OCI-LY7 (cell line): ENCODE measurements around the gene CORO1C. TPM values are rescaled to one million over a fixed set of nuclear protein-coding genes. Genes with fewer than 3 reads are reported as not detected.
A peak's percentile ranks its signal among the peaks of the same experiment; 100 is the strongest.
"Not testable (repeated sequence)": the region's sequence is repeated elsewhere in the genome, so short reads cannot be mapped to it uniquely, and the experiment has no call there.

Experiments used
- BruUV-seq: library from RNA; stranded (reverse); fragments of 400-500 nt; replicated peaks from 2 replicates; lab custom pipeline; 2021; lab: Mats Ljungman, UMichigan
- CTCF ChIA-PET: fragments of 300-600 bp; sonication (Branson Sonifier 250); formaldehyde crosslinking; loops from one replicate; lab custom pipeline; 2022; ENCODE audit warnings: antibody characterized with exemption; ENCODE audit not compliant: unreplicated experiment; lab: Charles Lee
- POLR2A ChIA-PET: fragments of 300-600 bp; sonication (Branson Sonifier 250); formaldehyde crosslinking; loops from one replicate; lab custom pipeline; 2022; ENCODE audit warnings: antibody characterized with exemption; lab: Charles Lee
- DNase-seq: peaks from one replicate; pipeline ENCODE4 v3.0.0-alpha.2; 2015; ENCODE audit warnings: low spot score
- H2AFZ ChIP-seq: fragments of 200-600 bp; sonication (generic), shearing (Covaris generic); 2 replicates; pipeline ENCODE4 v1.6.1; 2014; ENCODE audit warnings: mild to moderate bottlenecking, antibody characterized with exemption, low read length, moderate library complexity
- H3K27ac ChIP-seq: fragments of 200-600 bp; sonication (generic); 2 replicates; pipeline ENCODE4 v1.5.1; 2014; ENCODE audit warnings: mixed run types, low read depth, mild to moderate bottlenecking, moderate library complexity, low read length, inconsistent platforms; ENCODE audit not compliant: poor library complexity, severe bottlenecking
- H3K36me3 ChIP-seq: fragments of 200-600 bp; sonication (generic); 2 replicates; pipeline ENCODE4 v1.6.1; 2014; ENCODE audit warnings: mild to moderate bottlenecking, antibody characterized with exemption, low read length, moderate library complexity, mixed read lengths; ENCODE audit not compliant: insufficient read depth
- H3K4me1 ChIP-seq: fragments of 200-600 bp; sonication (generic); 2 replicates; pipeline ENCODE4 v1.5.1; 2014; ENCODE audit warnings: mild to moderate bottlenecking, low read length; ENCODE audit not compliant: insufficient read depth, poor library complexity, severe bottlenecking
- H3K4me2 ChIP-seq: fragments of 200-600 bp; sonication (generic); 2 replicates; pipeline ENCODE4 v1.6.1; 2014; ENCODE audit warnings: mild to moderate bottlenecking, low read length
- H3K4me3 ChIP-seq: fragments of 200-600 bp; sonication (generic); 2 replicates; pipeline ENCODE4 v1.5.1; 2014; ENCODE audit warnings: mild to moderate bottlenecking, low read depth, low read length; ENCODE audit not compliant: poor library complexity, severe bottlenecking
- H3K79me2 ChIP-seq: fragments of 200-600 bp; sonication (generic); 2 replicates; pipeline ENCODE4 v1.6.1; 2016; ENCODE audit warnings: low read depth, mild to moderate bottlenecking, low read length, moderate library complexity, mixed read lengths; ENCODE audit not compliant: insufficient read depth
- H3K9me2 ChIP-seq: fragments of 200-600 bp; sonication (generic); 2 replicates; pipeline ENCODE4 v1.6.1; 2016; ENCODE audit warnings: mild to moderate bottlenecking, low read length, mixed read lengths; ENCODE audit not compliant: insufficient read depth
- H3K9me3 ChIP-seq: fragments of 200-600 bp; sonication (generic); 2 replicates; pipeline ENCODE4 v1.6.1; 2014; ENCODE audit warnings: mild to moderate bottlenecking, mixed run types, low read length, mixed read lengths
- H4K20me1 ChIP-seq: fragments of 200-600 bp; sonication (generic); 2 replicates; pipeline ENCODE4 v1.6.1; 2014; ENCODE audit warnings: mild to moderate bottlenecking, antibody characterized with exemption, low read length, moderate library complexity, mixed read lengths; ENCODE audit not compliant: insufficient read depth
- EZH2phosphoT487 ChIP-seq: fragments of 200-600 bp; sonication (generic); IDR thresholded peaks from 2 replicates; pipeline ENCODE4 v1.6.1; 2018; ENCODE audit warnings: low read depth, borderline replicate concordance, mild to moderate bottlenecking, mixed run types, antibody characterized with exemption, low read length, moderate library complexity, mixed read lengths
- intact Hi-C: fragments of 100-400 bp; cut with micrococcal nuclease; formaldehyde crosslinking; loops from one replicate; pipeline ENCODE4 v1.10.0; 2022; ENCODE audit not compliant: unreplicated experiment
- total RNA-seq, 2 experiments: library from RNA; depleted of rRNA in 1 of 2; stranded (reverse); fragments of >200 nt in 1 of 2; shearing (Covaris generic) in 1 of 2; gene quantifications; 2 replicates each; pipeline ENCODE4 v1.2.3, GENCODE V29; 2014 to 2022
- TF ChIP-seq, protein P1 (sequence below): fragments of 200-600 bp; sonication (generic); conservative IDR thresholded peaks from 2 replicates; pipeline ENCODE4 v1.5.1; 2014; ENCODE audit warnings: mild to moderate bottlenecking, antibody characterized with exemption, low read length, moderate library complexity, mixed read lengths

Gene CORO1C
- total RNA-seq, 2 experiments from 2014 or later = 74.7 to 148 TPM

DNA sequence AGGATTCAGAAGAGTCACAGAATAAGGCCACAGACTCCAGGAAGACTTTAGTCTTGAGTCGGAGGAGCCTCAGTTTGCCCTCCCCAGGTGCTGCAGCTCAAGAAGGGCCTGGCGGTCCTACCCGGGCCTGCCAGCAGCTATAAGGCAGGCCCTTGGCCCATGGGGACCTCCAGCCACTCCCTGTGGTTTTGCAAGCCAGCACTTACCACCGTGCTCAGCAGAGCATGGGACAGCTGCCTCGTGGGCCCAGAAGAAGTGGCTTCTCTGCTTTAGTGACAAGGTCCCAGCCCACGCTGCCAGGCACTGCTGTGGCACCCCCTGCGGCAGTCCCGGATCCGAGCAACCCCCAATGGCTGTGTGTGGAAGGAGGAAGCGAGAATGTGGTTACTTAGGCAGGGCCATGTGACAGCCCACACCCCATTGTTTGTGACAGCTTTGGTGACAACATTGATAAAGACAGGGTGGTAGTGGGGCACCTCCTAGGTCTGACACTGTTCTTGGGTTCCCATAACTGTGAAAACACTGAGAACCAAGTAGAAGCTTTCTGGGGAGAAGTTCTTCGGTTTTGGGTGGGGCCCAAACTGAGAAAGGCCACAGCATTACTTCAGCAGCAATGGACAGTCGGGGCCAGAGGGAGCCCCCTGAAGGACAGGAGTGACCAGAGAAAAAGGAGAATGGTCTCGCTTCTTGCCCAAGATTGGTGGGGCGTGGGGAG lies 97.6 kb downstream of the CORO1C start, which contains the start of gene SELPLG:
SELPLG (minus strand) TSS at position 361 of the 715 bp plus-strand sequence. CDS start 9,587 bp downstream, outside the sequence.
- BruUV-seq = no TSS peak
- Histone ChIP-seq H3K4me3 (peak within 1 kb of the TSS; percentile 75), H3K9me2 (no peaks in the 10 kb centered on the region), H4K20me1 (no peaks in the 10 kb centered on the region), H3K4me1 (peaks cover 88% of the 10 kb centered on the region), H2AFZ (no peak within 1 kb of the TSS), H3K9me3 (no peaks in the 10 kb centered on the region), H3K36me3 (peaks cover 6% of the 10 kb centered on the region; the same call in 1 of the 2 replicates), H3K27ac (peak within 1 kb of the TSS; percentile 99), H3K79me2 (peaks cover 34% of the 10 kb centered on the region; the same call in 1 of the 2 replicates), H3K4me2 (peak within 1 kb of the TSS; percentile 77)
- POLR2A ChIA-PET = interaction anchor here (0.6 to 17.7 kb wide), 15 partner anchors 8 to 1981 kb away, joined by 3 to 330 read pairs (median 6); partner anchors contain the start of genes ISCU and SART3
- TF ChIP-seq, protein P1, sequence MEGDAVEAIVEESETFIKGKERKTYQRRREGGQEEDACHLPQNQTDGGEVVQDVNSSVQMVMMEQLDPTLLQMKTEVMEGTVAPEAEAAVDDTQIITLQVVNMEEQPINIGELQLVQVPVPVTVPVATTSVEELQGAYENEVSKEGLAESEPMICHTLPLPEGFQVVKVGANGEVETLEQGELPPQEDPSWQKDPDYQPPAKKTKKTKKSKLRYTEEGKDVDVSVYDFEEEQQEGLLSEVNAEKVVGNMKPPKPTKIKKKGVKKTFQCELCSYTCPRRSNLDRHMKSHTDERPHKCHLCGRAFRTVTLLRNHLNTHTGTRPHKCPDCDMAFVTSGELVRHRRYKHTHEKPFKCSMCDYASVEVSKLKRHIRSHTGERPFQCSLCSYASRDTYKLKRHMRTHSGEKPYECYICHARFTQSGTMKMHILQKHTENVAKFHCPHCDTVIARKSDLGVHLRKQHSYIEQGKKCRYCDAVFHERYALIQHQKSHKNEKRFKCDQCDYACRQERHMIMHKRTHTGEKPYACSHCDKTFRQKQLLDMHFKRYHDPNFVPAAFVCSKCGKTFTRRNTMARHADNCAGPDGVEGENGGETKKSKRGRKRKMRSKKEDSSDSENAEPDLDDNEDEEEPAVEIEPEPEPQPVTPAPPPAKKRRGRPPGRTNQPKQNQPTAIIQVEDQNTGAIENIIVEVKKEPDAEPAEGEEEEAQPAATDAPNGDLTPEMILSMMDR = peak; percentile 62; the same call in 1 of the 2 replicates
- TF ChIP-seq EZH2phosphoT487 = no peak
- intact Hi-C loops = loop anchor here (1.0 to 10.0 kb wide), 6 partner anchors 9 to 1679 kb away; partner anchors contain the start of genes ALKBH2, TMEM263 and UNG
- CTCF ChIA-PET = interaction anchor here (1.0 to 3.5 kb wide), 2 partner anchors 16 to 33 kb away, joined by 4 to 18 read pairs; no protein-coding TSS in a partner anchor
- DNase-seq = peak; percentile 97

DNA sequence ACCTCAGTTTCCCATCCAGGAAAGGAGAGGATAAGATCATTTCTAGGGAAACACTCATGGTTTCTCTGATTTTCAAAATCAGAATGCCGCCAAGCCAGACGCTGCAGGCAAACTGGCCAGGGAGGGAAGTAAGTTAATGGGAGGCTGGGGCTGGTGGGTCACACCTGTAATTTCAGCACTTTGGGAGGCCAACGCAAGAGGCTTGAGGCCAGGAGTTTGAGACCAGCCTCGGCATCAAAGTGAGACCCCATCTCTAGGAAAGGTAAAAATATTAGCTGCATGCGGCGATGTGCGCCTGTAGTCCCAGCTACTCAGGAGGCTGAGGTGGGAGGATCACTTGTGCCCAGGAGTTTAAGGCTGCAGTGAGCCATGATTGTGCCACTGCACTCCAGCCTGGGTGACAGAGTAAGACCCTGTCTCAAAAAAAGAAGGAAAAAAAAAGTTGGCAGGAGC lies 98.2 kb downstream of the CORO1C start:
- H3K4me1 ChIP-seq = peaks cover 88% of the 10 kb centered on the region
- no peak overlapping the region for H2AFZ ChIP-seq
- intact Hi-C loops = loop anchor here (1.0 to 10.0 kb wide), 5 partner anchors 9 to 1678 kb away; partner anchors contain the start of genes ALKBH2, TMEM263 and UNG
- peak overlapping the region; percentile 75 for H3K4me3 ChIP-seq
- TF ChIP-seq, protein P1 = no peak
- no peak for TF ChIP-seq EZH2phosphoT487
- no peaks in the 10 kb centered on the region for H3K9me2 ChIP-seq
- TSS peak; percentile 90 for BruUV-seq
- H3K36me3 ChIP-seq = peaks cover 5% of the 10 kb centered on the region; the same call in 1 of the 2 replicates
- CTCF ChIA-PET = interaction anchor here (1.2 to 3.5 kb wide), 2 partner anchors 13 to 16 kb away, joined by 3 to 18 read pairs; no protein-coding TSS in a partner anchor
- H3K79me2 ChIP-seq = peaks cover 28% of the 10 kb centered on the region; the same call in 1 of the 2 replicates
- H3K27ac ChIP-seq = peak overlapping the region; percentile 99
- no peaks in the 10 kb centered on the region for H3K9me3 ChIP-seq
- H4K20me1 ChIP-seq = no peaks in the 10 kb centered on the region
- POLR2A ChIA-PET = interaction anchor here (0.6 to 17.7 kb wide), 13 partner anchors 9 to 934 kb away, joined by 3 to 330 read pairs (median 6); partner anchors contain the start of genes ISCU and SART3
- peak; percentile 24 for DNase-seq
- H3K4me2 ChIP-seq = peak overlapping the region; percentile 77

DNA sequence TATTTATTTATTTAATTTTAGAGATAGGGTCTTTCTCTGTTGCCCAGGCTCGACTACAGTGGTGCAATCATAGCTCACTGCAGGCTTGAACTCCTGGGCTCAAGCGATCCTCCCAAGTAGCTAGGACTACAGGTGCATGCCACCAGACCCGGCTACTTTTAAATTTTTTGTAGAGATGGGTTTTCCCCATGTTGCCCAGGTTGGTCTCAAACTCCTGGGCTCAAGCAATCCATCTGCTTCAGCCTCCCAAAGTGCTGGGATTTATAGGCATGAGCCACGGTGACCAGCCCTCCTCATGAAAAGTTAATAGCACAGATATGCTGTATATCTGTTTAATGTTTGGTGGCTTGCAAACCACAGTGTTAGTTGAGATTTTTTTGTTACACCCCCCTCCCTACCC lies 100.1 kb downstream of the CORO1C start:
- intact Hi-C loops = loop anchor here (10.0 kb wide), 2 partner anchors 464 to 1676 kb away; partner anchors contain the start of genes ALKBH2, TMEM263 and UNG
- POLR2A ChIA-PET = interaction anchor here (1.2 to 17.7 kb wide), 6 partner anchors 10 to 170 kb away, joined by 3 to 330 read pairs (median 56); partner anchors contain the start of genes ISCU and SART3
- peak overlapping the region; percentile 75 for H3K4me3 ChIP-seq
- peak overlapping the region; percentile 99 for H3K27ac ChIP-seq
- H4K20me1 ChIP-seq, H3K9me2 ChIP-seq, CTCF ChIA-PET, BruUV-seq, H2AFZ ChIP-seq, H3K36me3 ChIP-seq, DNase-seq, H3K9me3 ChIP-seq: not testable (repeated sequence)
- H3K79me2 ChIP-seq = peaks cover 12% of the 10 kb centered on the region; the same call in 1 of the 2 replicates
- peaks cover 92% of the 10 kb centered on the region for H3K4me1 ChIP-seq
- peak overlapping the region; percentile 77 for H3K4me2 ChIP-seq
